Measurements from ENCODE around the gene TMEM178B.

TMEM178B gene

DNA sequence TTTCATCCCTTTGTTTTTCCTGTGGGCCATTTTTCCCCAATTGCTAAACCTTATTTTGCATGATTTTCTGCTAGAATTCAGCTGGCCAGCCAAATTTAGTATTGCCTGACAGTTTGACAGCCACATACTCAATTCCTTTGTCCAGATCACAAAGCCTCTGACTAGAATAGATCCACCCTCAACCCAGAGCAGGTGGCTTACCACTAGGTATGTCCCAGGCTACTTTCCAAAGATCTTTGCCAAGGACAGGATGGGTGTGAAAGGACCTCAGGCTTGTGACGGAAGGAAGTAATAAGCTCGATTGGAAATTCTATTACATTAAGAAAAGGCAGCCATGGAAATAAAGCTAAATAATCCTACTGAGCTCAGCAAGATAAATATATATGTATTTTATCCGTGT lies 426.7 kb downstream of the TMEM178B start:
- H3K4me2 ChIP-seq (ENCODE audit: low read length) = no peak overlapping the region
- H3K4me3 ChIP-seq (ENCODE audit: low read length) = no peak overlapping the region
- no peak overlapping the region for H3K27ac ChIP-seq (ENCODE audit: low read depth, low read length)
- H3K4me1 ChIP-seq (ENCODE audit: control insufficient read depth, low read length) = no peaks in the 10 kb centered on the region
- H4K20me1 ChIP-seq (ENCODE audit: control insufficient read depth, insufficient read depth, low read depth, low read length) = no peaks in the 10 kb centered on the region
- no peaks in the 10 kb centered on the region; the same call in 1 of the 2 replicates for H3K27me3 ChIP-seq (ENCODE audit: control insufficient read depth, low read length)
- no peaks in the 10 kb centered on the region for H3K36me3 ChIP-seq (ENCODE audit: control insufficient read depth, low read length)
- TF ChIP-seq, protein P1, sequence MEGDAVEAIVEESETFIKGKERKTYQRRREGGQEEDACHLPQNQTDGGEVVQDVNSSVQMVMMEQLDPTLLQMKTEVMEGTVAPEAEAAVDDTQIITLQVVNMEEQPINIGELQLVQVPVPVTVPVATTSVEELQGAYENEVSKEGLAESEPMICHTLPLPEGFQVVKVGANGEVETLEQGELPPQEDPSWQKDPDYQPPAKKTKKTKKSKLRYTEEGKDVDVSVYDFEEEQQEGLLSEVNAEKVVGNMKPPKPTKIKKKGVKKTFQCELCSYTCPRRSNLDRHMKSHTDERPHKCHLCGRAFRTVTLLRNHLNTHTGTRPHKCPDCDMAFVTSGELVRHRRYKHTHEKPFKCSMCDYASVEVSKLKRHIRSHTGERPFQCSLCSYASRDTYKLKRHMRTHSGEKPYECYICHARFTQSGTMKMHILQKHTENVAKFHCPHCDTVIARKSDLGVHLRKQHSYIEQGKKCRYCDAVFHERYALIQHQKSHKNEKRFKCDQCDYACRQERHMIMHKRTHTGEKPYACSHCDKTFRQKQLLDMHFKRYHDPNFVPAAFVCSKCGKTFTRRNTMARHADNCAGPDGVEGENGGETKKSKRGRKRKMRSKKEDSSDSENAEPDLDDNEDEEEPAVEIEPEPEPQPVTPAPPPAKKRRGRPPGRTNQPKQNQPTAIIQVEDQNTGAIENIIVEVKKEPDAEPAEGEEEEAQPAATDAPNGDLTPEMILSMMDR (IDR thresholded peaks at IDR 0.05; ENCODE audit: low read depth, low read length, poor library complexity, severe bottlenecking) = no peak
- TF ChIP-seq EZH2phosphoT487 (IDR thresholded peaks at IDR 0.05; ENCODE audit: borderline replicate concordance, low read length) = no peak
- H3K79me2 ChIP-seq (ENCODE audit: control insufficient read depth, low read length) = no peaks in the 10 kb centered on the region
- no peaks in the 10 kb centered on the region for H3F3A ChIP-seq (ENCODE audit: control insufficient read depth, insufficient read depth)
- no peaks in the 10 kb centered on the region for H3K9me3 ChIP-seq (ENCODE audit: control insufficient read depth, insufficient read depth, low read length)
- H3K9me2 ChIP-seq (replicated peaks; ENCODE audit: control insufficient read depth, low read length) = no peaks in the 10 kb centered on the region

- TF ChIP-seq EZH2phosphoT487 (IDR thresholded peaks at IDR 0.05; ENCODE audit: borderline replicate concordance, low read length) = no peak
- TF ChIP-seq, protein P1 (IDR thresholded peaks at IDR 0.05; ENCODE audit: low read depth, low read length, poor library complexity, severe bottlenecking) = no peak
- no peaks in the 10 kb centered on the region for H3K36me3 ChIP-seq (ENCODE audit: control insufficient read depth, low read length)
- no peak overlapping the region for H3K27ac ChIP-seq (ENCODE audit: low read depth, low read length)
- H3K27me3 ChIP-seq (ENCODE audit: control insufficient read depth, low read length) = no peaks in the 10 kb centered on the region; the same call in 1 of the 2 replicates
- H3K4me2 ChIP-seq (ENCODE audit: low read length) = no peak overlapping the region
- H3K79me2 ChIP-seq (ENCODE audit: control insufficient read depth, low read length) = no peaks in the 10 kb centered on the region
- H3K9me2 ChIP-seq (replicated peaks; ENCODE audit: control insufficient read depth, low read length) = no peaks in the 10 kb centered on the region
- no peaks in the 10 kb centered on the region for H4K20me1 ChIP-seq (ENCODE audit: control insufficient read depth, insufficient read depth, low read depth, low read length)
- no peak overlapping the region for H3K4me3 ChIP-seq (ENCODE audit: low read length)
- H3K9me3 ChIP-seq (ENCODE audit: control insufficient read depth, insufficient read depth, low read length) = no peaks in the 10 kb centered on the region
- no peaks in the 10 kb centered on the region for H3K4me1 ChIP-seq (ENCODE audit: control insufficient read depth, low read length)
- no peaks in the 10 kb centered on the region for H3F3A ChIP-seq (ENCODE audit: control insufficient read depth, insufficient read depth)
These were observed 427.6 kb downstream of the TMEM178B start for GRCh38 chr7:141501451-141501850.

DNA sequence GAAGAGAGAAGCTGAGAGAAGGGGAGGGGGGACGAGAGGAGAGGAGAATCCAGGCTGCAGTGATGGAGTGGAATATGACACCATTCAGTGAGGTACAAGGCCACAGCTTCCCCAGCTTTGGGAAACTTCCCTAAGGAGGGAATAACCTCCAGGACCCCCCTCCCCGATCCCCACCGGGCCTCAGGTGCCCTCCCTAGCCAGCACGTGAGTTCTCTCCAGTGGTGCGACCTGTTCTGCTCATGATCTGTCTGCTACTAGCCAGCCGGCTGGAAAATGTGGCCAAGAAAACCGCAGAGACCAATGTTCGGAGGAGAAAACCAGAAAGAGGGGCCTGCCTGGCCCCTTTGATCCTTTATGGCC lies 437.4 kb downstream of the TMEM178B start:
- TF ChIP-seq, protein P1 (IDR thresholded peaks at IDR 0.05; ENCODE audit: low read depth, low read length, poor library complexity, severe bottlenecking) = no peak
- no peak for TF ChIP-seq EZH2phosphoT487 (IDR thresholded peaks at IDR 0.05; ENCODE audit: borderline replicate concordance, low read length)
- no peaks in the 10 kb centered on the region for H3K9me2 ChIP-seq (replicated peaks; ENCODE audit: control insufficient read depth, low read length)
- H3K4me1 ChIP-seq (ENCODE audit: control insufficient read depth, low read length) = peaks cover 12% of the 10 kb centered on the region
- peak overlapping the region; percentile 33; the same call in 1 of the 2 replicates for H3K4me2 ChIP-seq (ENCODE audit: low read length)
- no peak overlapping the region for H3K27ac ChIP-seq (ENCODE audit: low read depth, low read length)
- no peaks in the 10 kb centered on the region for H4K20me1 ChIP-seq (ENCODE audit: control insufficient read depth, insufficient read depth, low read depth, low read length)
- no peaks in the 10 kb centered on the region for H3K79me2 ChIP-seq (ENCODE audit: control insufficient read depth, low read length)
- no peak overlapping the region for H3K4me3 ChIP-seq (ENCODE audit: low read length)
- H3K36me3 ChIP-seq (ENCODE audit: control insufficient read depth, low read length) = no peaks in the 10 kb centered on the region
- 0 out of 2 replicates have a peak, but pooled peaks cover 2% of the 10 kb centered on the region for H3K9me3 ChIP-seq (ENCODE audit: control insufficient read depth, insufficient read depth, low read length)
- H3K27me3 ChIP-seq (ENCODE audit: control insufficient read depth, low read length) = peaks cover 38% of the 10 kb centered on the region
- no peaks in the 10 kb centered on the region for H3F3A ChIP-seq (ENCODE audit: control insufficient read depth, insufficient read depth)

Measured in DOHH2 (cell line).